IPS DF 6.9 (cell line): Measurements from ENCODE around the gene L3MBTL1.

Experiments used
- DNase-seq: peaks from one replicate; pipeline ENCODE4 v3.0.0-alpha.2; 2013; ENCODE audit warnings: low read depth, low spot score
- H3K27ac ChIP-seq: one replicate; pipeline ENCODE4 v1.5.1; 2013; ENCODE audit warnings: low read length, control low read depth
- H3K27me3 ChIP-seq: 2 replicates; pipeline ENCODE4 v1.6.1; 2013; ENCODE audit warnings: mild to moderate bottlenecking, low read length; ENCODE audit not compliant: control insufficient read depth, insufficient read depth
- H3K36me3 ChIP-seq: 2 replicates; pipeline ENCODE4 v1.6.1; 2013; ENCODE audit warnings: low read length; ENCODE audit not compliant: control insufficient read depth, insufficient read depth
- H3K4me1 ChIP-seq: 2 replicates; pipeline ENCODE4 v1.6.1; 2013; ENCODE audit warnings: low read length; ENCODE audit not compliant: control insufficient read depth, insufficient read depth
- H3K4me3 ChIP-seq: 2 replicates; pipeline ENCODE4 v1.5.1; 2013; ENCODE audit warnings: mild to moderate bottlenecking, low read length
- H3K9me3 ChIP-seq: 2 replicates; pipeline ENCODE4 v1.6.1; 2013; ENCODE audit warnings: low read length, inconsistent platforms; ENCODE audit not compliant: control insufficient read depth, insufficient read depth
- WGBS: extraction: QIAGEN DNeasy Blood & Tissue Kit; methylation state at CpG from one replicate; pipeline ENCODE4 v1.1.7; 2013; ENCODE audit warnings: mixed read lengths, missing lambda C conversion rate; ENCODE audit not compliant: insufficient read length, insufficient coverage; 5-methylcytosine and 5-hydroxymethylcytosine counted together

L3MBTL1 gene

GRCh38 chr20:43559147-43559987 is 51.9 kb downstream of the L3MBTL1 start:
- no peak for DNase-seq
- Histone ChIP-seq H3K4me1 (no peaks in the 10 kb centered on the region), H3K9me3 (no peaks in the 10 kb centered on the region), H3K4me3 (no peak overlapping the region), H3K27ac (no peak overlapping the region), H3K27me3 (no peaks in the 10 kb centered on the region), H3K36me3 (no peaks in the 10 kb centered on the region)
- no CpG with 5 or more reads among the region's 8 CpGs for WGBS

DNA sequence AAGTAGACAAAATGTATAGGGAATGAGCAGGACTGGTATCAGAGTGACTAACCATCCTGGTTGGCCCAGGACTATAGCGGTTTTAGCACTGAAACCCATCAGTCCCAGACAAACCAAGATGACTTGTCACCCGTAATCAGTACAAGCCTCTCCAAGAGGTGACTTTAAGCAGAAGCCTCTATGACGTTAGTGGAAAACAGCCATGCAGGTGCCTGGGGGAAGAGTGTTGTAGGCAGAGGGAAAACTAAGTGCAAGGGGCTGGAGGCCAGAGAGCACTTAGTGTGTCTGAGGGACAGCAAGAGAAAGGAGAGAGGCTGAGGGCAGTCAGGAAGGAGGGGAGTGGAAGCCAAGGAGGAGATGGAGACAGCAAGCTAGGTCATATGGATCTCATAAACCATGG is 53.5 kb downstream of the L3MBTL1 start:
- Histone ChIP-seq H3K4me1 (no peaks in the 10 kb centered on the region), H3K36me3 (no peaks in the 10 kb centered on the region), H3K9me3 (no peaks in the 10 kb centered on the region), H3K27ac (no peak overlapping the region), H3K27me3 (no peaks in the 10 kb centered on the region), H3K4me3 (no peak overlapping the region)
- no peak for DNase-seq
- no CpG with 5 or more reads among the region's 3 CpGs for WGBS

DNA sequence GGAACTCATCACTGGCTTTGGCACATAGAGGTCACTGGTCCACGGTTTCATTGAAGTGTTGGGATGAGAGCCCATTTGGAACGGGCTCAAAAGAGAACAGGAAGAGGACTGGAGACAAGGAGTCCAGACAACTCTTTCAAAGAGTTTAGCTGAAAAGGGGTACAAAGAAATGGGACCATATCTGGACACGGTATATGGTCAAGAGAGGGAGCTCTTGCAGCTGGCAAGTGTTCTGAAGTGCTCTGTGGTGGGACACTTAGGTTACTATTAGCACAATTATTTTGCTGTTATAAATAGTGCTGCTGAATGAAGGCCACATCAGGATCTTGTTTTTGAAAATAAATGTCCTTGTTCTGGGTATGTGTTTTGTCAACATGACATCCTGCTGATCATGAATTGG is 55.9 kb downstream of the L3MBTL1 start:
- no peak for DNase-seq
- Histone ChIP-seq H3K4me3 (no peak overlapping the region), H3K4me1 (no peaks in the 10 kb centered on the region), H3K9me3 (no peaks in the 10 kb centered on the region), H3K27ac (no peak overlapping the region), H3K36me3 (no peaks in the 10 kb centered on the region), H3K27me3 (no peaks in the 10 kb centered on the region)
- no CpG with 5 or more reads among the region's 3 CpGs for WGBS

DNA sequence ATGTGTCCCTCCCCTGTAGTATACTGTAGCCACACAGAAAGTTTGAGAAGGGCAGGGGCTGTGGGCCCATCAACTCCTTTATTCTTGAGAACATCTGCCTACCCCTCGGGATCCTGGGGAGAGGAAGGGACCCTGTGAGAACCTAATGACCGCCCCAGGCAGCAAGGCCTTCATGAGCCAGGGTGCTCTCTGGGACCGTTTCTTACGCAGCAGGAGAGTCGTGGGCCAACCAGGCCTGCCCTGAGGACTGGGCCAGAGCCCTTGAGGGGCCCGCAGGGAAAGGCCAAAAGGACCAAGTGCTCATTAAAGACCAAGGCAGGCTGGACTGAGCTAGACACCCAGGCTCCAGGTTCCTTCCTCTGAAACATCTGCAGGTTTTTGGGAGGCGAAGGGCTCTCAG is 56.5 kb downstream of the L3MBTL1 start:
- WGBS, result no CpG with 5 or more reads among the region's 7 CpGs
- Histone ChIP-seq H3K4me1 (no peaks in the 10 kb centered on the region), H3K36me3 (no peaks in the 10 kb centered on the region), H3K4me3 (no peak overlapping the region), H3K9me3 (no peaks in the 10 kb centered on the region), H3K27me3 (no peaks in the 10 kb centered on the region), H3K27ac (no peak overlapping the region)
- DNase-seq, result no peak

- no CpG with 5 or more reads among the region's 8 CpGs for WGBS
- DNase-seq, result no peak
Measured at GRCh38 chr20:43564455-43564854, 57.0 kb downstream of the L3MBTL1 start.

GRCh38 chr20:43564993-43565757 is 57.7 kb downstream of the L3MBTL1 start:
- no CpG with 5 or more reads among the region's 18 CpGs for WGBS
- H3K9me3 ChIP-seq, result no peaks in the 10 kb centered on the region
- H3K27me3 ChIP-seq, result no peaks in the 10 kb centered on the region
- no peaks in the 10 kb centered on the region for H3K4me1 ChIP-seq
- no peak for DNase-seq
- H3K36me3 ChIP-seq, result no peaks in the 10 kb centered on the region
- H3K27ac ChIP-seq, result no peak overlapping the region
- no peak overlapping the region for H3K4me3 ChIP-seq

More at GRCh38 chr20:43564455-43564854, 57.0 kb downstream of the L3MBTL1 start:
- Histone ChIP-seq H3K4me3 (no peak overlapping the region), H3K36me3 (no peaks in the 10 kb centered on the region), H3K4me1 (no peaks in the 10 kb centered on the region), H3K27me3 (no peaks in the 10 kb centered on the region), H3K9me3 (no peaks in the 10 kb centered on the region), H3K27ac (no peak overlapping the region)

DNA sequence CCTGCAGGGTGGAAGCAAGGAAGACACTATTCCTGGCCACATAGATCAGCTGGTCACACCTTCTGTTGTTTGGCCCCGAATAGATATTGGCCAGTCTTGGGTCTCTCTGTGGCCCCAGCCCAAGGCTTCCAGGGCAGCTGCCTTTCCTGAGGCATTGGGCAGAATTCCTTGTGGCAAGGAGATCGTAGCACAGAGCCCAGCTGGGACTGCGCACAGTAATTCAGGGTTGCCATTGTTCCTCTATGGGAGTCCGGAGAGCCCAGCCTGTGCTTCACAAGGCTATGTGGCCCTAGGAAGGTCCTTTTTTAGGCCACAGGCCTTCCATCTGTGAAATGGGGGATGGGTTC is 58.2 kb downstream of the L3MBTL1 start:
- no peak for DNase-seq
- Histone ChIP-seq H3K4me3 (no peak overlapping the region), H3K4me1 (no peaks in the 10 kb centered on the region), H3K27ac (no peak overlapping the region), H3K27me3 (no peaks in the 10 kb centered on the region), H3K9me3 (no peaks in the 10 kb centered on the region), H3K36me3 (no peaks in the 10 kb centered on the region)
- whole genome bisulfite sequencing, result no CpG with 5 or more reads among the region's 4 CpGs

DNA sequence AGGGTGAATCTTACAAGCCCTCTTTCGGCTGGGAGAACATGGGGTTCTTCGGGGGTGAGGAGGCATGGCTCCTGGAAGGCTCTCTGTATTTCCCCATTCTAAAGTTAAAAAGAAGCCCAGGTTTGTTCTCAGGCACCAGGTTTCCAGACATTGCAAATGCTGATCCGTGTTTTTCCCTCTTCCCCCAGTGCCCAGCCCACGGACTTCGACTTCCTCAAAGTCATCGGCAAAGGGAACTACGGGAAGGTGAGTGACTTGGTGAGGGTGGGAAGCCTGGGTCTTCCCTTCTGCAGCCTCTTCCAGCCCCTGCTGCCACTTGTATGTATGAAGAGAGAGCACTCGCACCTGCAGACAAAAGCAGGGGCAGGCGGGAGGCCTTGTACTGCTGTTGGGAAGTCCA is 60.0 kb downstream of the L3MBTL1 start:
- Histone ChIP-seq H3K36me3 (no peaks in the 10 kb centered on the region), H3K4me1 (no peaks in the 10 kb centered on the region), H3K27me3 (no peaks in the 10 kb centered on the region), H3K4me3 (no peak overlapping the region), H3K27ac (no peak overlapping the region), H3K9me3 (no peaks in the 10 kb centered on the region)
- WGBS, result no CpG with 5 or more reads among the region's 9 CpGs
- DNase-seq, result no peak

- no peak overlapping the region for H3K27ac ChIP-seq
- H3K4me3 ChIP-seq, result no peak overlapping the region
- no CpG with 5 or more reads among the region's 4 CpGs for WGBS
- no peak for DNase-seq
- no peaks in the 10 kb centered on the region for H3K9me3 ChIP-seq
- H3K36me3 ChIP-seq, result no peaks in the 10 kb centered on the region
- no peaks in the 10 kb centered on the region for H3K4me1 ChIP-seq
- H3K27me3 ChIP-seq, result no peaks in the 10 kb centered on the region
Measured at GRCh38 chr20:43568706-43569105, 61.2 kb downstream of the L3MBTL1 start.

GRCh38 chr20:43569282-43569681 is 61.8 kb downstream of the L3MBTL1 start:
- no peaks in the 10 kb centered on the region for H3K4me1 ChIP-seq
- H3K27ac ChIP-seq, result no peak overlapping the region
- H3K27me3 ChIP-seq, result no peaks in the 10 kb centered on the region
- no peaks in the 10 kb centered on the region for H3K9me3 ChIP-seq
- H3K36me3 ChIP-seq, result no peaks in the 10 kb centered on the region
- no peak for DNase-seq
- H3K4me3 ChIP-seq, result no peak overlapping the region
- no CpG with 5 or more reads among the region's 10 CpGs for WGBS
